Common myeloid progenitor, CD34-positive (primary cell): Measurements from ENCODE around the gene PTCH1. TPM values are rescaled to one million over a fixed set of nuclear protein-coding genes. Genes with fewer than 3 reads are reported as not detected.

Experiments used
- CTCF ChIA-PET: fragments of 350-600 bp; sonication (Branson Sonifier 250); formaldehyde crosslinking; loops from one replicate; lab custom pipeline; 2021; ENCODE audit warnings: antibody characterized with exemption; lab: Charles Lee
- POLR2A ChIA-PET: fragments of 350-600 bp; sonication (Branson Sonifier 250); formaldehyde crosslinking; loops from one replicate; lab custom pipeline; 2021; ENCODE audit warnings: antibody characterized with exemption; lab: Charles Lee
- DNase-seq, 3 donors: peaks; one replicate each; pipeline versions ENCODE4 v3.0.0 to v3.0.0-alpha.2; 2013
- H3K27ac ChIP-seq, 2 experiments: 1 replicate in 1 of 2; 2 replicates in 1 of 2; pipeline ENCODE4 v1.7.0; 2013; ENCODE audit warnings: inconsistent platforms in 2 of 2, low read length in 2 of 2, mild to moderate bottlenecking in 2 of 2, low read depth in 1 of 2, moderate library complexity in 1 of 2; ENCODE audit not compliant: severe bottlenecking in 2 of 2, insufficient read depth in 1 of 2, poor library complexity in 1 of 2
- H3K27me3 ChIP-seq, 5 experiments: replicated peaks in 2 of 5; 1 replicate in 3 of 5; 2 replicates in 2 of 5; pipeline versions ENCODE4 v1.6.1 to v1.7.0; 2013; ENCODE audit warnings: low read length in 4 of 5, mild to moderate bottlenecking in 2 of 5, moderate library complexity in 2 of 5, inconsistent platforms in 1 of 5; ENCODE audit not compliant: insufficient read depth in 5 of 5, control insufficient read depth in 4 of 5
- H3K36me3 ChIP-seq, 4 experiments: 1 replicate in 2 of 4; 2 replicates in 2 of 4; pipeline versions ENCODE4 v1.6.1 to v1.7.0; 2013; ENCODE audit warnings: low read length in 3 of 4, control low read depth in 1 of 4, mild to moderate bottlenecking in 1 of 4; ENCODE audit not compliant: control insufficient read depth in 4 of 4, insufficient read depth in 4 of 4
- H3K4me1 ChIP-seq, 4 experiments: 1 replicate in 3 of 4; 2 replicates in 1 of 4; pipeline versions ENCODE4 v1.6.1 to v1.7.1; 2013; ENCODE audit warnings: low read length in 3 of 4, mild to moderate bottlenecking in 3 of 4, control low read depth in 1 of 4, inconsistent platforms in 1 of 4, moderate library complexity in 1 of 4; ENCODE audit not compliant: control insufficient read depth in 4 of 4, insufficient read depth in 4 of 4; ENCODE audit errors: control extremely low read depth in 1 of 4
- H3K4me3 ChIP-seq, 7 experiments: 1 replicate in 4 of 7; 2 replicates in 3 of 7; pipeline versions ENCODE4 v1.5.1 to v1.7.0; 2013; ENCODE audit warnings: mild to moderate bottlenecking in 7 of 7, low read length in 6 of 7, moderate library complexity in 6 of 7, inconsistent platforms in 2 of 7, low read depth in 2 of 7, control low read depth in 1 of 7; ENCODE audit not compliant: insufficient read depth in 4 of 7, control insufficient read depth in 1 of 7; ENCODE audit errors: extremely low read depth in 1 of 7
- H3K9me3 ChIP-seq, 5 experiments: 1 replicate in 4 of 5; 2 replicates in 1 of 5; pipeline versions ENCODE4 v1.6.1 to v1.7.1; 2013; ENCODE audit warnings: low read length in 4 of 5, mild to moderate bottlenecking in 2 of 5, inconsistent platforms in 1 of 5, low read depth in 1 of 5, moderate library complexity in 1 of 5; ENCODE audit not compliant: control insufficient read depth in 4 of 5, insufficient read depth in 2 of 5; ENCODE audit errors: control extremely low read depth in 1 of 5
- WGBS: methylation state at CpG from one replicate; pipeline ENCODE4 v1.1.5; 2013; ENCODE audit not compliant: insufficient coverage; 5-methylcytosine and 5-hydroxymethylcytosine counted together
- polyA plus RNA-seq: library from polyadenylated mRNA; unstranded; fragments of 120-200 nt; gene quantifications from one replicate; pipeline ENCODE4 v1.2.1, GENCODE V29; 2013

The PTCH1 gene
- polyA plus RNA-seq: 0.17 TPM

DNA sequence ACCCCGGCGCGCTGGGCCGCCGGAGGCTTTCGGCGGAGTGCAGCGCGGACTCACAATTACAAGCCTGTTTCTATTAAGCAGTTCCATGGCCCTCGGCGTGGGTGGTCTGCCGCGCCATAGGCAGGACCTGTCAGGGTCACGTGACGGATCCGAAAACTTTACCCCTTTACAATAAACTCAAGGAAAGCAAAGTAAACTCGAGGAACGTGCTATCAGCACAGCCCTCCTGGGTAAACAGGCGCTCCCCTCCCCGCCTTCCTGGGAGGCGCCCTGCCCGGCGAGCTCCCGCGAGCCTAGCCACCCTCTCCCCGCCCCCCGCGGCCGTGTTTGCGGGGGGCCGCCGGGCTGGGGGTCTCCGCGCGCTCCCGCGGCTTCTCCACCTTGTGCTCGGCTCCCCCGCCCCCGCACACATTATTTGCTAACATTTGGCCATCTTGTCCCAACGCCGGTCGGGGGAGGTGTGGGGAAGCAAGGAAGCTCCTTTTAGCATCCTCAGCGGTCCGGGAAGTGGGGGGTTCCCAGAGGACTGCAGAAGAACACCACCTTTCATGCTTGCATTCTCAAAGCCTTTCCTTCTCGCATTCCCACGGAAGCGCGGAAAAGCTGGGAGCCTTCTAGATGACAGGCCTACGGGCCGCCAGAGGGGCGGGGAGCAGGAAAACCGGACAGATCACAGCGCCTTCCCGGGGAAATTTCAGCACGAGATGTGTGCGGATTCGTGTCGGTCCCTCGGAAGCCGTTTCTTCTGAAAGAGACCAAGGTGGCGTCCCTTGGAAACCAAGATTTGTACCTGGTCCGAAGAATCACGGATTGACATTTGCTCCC, at the start of gene PTCH1:
PTCH1 (minus strand) TSS at position 238 of the 825 bp plus-strand sequence.
- POLR2A ChIA-PET: no interaction called here
- no peak within 1 kb of the TSS for H3K27ac ChIP-seq
- 6% methylated on average over 40 of the region's 64 CpGs for WGBS
- H3K4me3 ChIP-seq: peak within 1 kb of the TSS in 5 of 7 experiments; percentile 32 to 64 (median 47)
- peaks cover 4 to 23% (median 17%) of the 10 kb centered on the region in 5 experiments for H3K9me3 ChIP-seq
- H3K27me3 ChIP-seq: peaks cover 27 to 93% (median 51%) of the 10 kb centered on the region in 5 experiments
- CTCF ChIA-PET: no interaction called here
- H3K36me3 ChIP-seq: no peaks in the 10 kb centered on the region
- DNase-seq: peak in 2 of 3 donors; percentile 53 to 64
- H3K4me1 ChIP-seq: peaks cover 0 to 21% (median 13%) of the 10 kb centered on the region in 4 experiments

- Histone ChIP-seq H3K27ac (no peak overlapping the region), H3K27me3 (peaks cover 0 to 90% (median 20%) of the 10 kb centered on the region in 5 experiments), H3K9me3 (peaks cover 0 to 2% (median 0%) of the 10 kb centered on the region in 5 experiments), H3K4me1 (peaks cover 0 to 3% (median 2%) of the 10 kb centered on the region in 4 experiments), H3K4me3 (no peak overlapping the region), H3K36me3 (no peaks in the 10 kb centered on the region)
- WGBS: 96% methylated on average over 4 of the region's 5 CpGs
- ChIA-PET POLR2A (no interaction called here), CTCF (no interaction called here)
- DNase-seq: no peak
Observed at GRCh38 chr9:95565982-95566381, 49.2 kb upstream of the PTCH1 start.

- ChIA-PET POLR2A (no interaction called here), CTCF (interaction anchor here (0.9 kb wide), 1 partner anchor 11 kb away, joined by 3 read pairs; no protein-coding TSS in a partner anchor)
- Histone ChIP-seq H3K4me1 (no peaks in the 10 kb centered on the region), H3K27me3 (peaks cover 0 to 80% (median 5%) of the 10 kb centered on the region in 5 experiments), H3K36me3 (no peaks in the 10 kb centered on the region), H3K27ac (no peak overlapping the region), H3K4me3 (no peak overlapping the region), H3K9me3 (peaks cover 0 to 1% (median 0%) of the 10 kb centered on the region in 5 experiments)
- DNase-seq: peak in 2 of 3 donors; percentile 2 to 4
- 24% methylated on average over 11 of the region's 12 CpGs for WGBS
Observed at GRCh38 chr9:95561913-95562312, 45.1 kb upstream of the PTCH1 start.

GRCh38 chr9:95557142-95557541, 40.4 kb upstream of the PTCH1 start:
- Histone ChIP-seq H3K27ac (no peak overlapping the region), H3K9me3 (peaks cover 0 to 15% (median 8%) of the 10 kb centered on the region in 5 experiments), H3K4me1 (no peaks in the 10 kb centered on the region), H3K4me3 (no peak overlapping the region), H3K27me3 (peaks cover 3 to 84% (median 13%) of the 10 kb centered on the region in 5 experiments), H3K36me3 (no peaks in the 10 kb centered on the region)
- DNase-seq: peak in 1 of 3 donors; percentile 5
- ChIA-PET POLR2A (no interaction called here), CTCF (no interaction called here)
- 80% methylated on average over 8 of the region's 11 CpGs for WGBS

GRCh38 chr9:95556521-95556920, 39.8 kb upstream of the PTCH1 start:
- no peak overlapping the region for H3K4me3 ChIP-seq
- no peaks in the 10 kb centered on the region for H3K36me3 ChIP-seq
- DNase-seq: no peak
- no peaks in the 10 kb centered on the region for H3K4me1 ChIP-seq
- 77% methylated on average over 7 of the region's 10 CpGs for WGBS
- peaks cover 3 to 82% (median 14%) of the 10 kb centered on the region in 5 experiments for H3K27me3 ChIP-seq
- CTCF ChIA-PET: no interaction called here
- no peak overlapping the region for H3K27ac ChIP-seq
- H3K9me3 ChIP-seq: peaks cover 0 to 15% (median 8%) of the 10 kb centered on the region in 5 experiments
- POLR2A ChIA-PET: interaction anchor here (0.6 kb wide), 1 partner anchor 72 kb away, joined by 4 read pairs; no protein-coding TSS in a partner anchor

- Histone ChIP-seq H3K4me3 (peak overlapping the region in 1 of 7 experiments; percentile 27), H3K27ac (no peak overlapping the region), H3K9me3 (peaks cover 0 to 15% (median 8%) of the 10 kb centered on the region in 5 experiments), H3K27me3 (peaks cover 3 to 77% (median 21%) of the 10 kb centered on the region in 5 experiments), H3K4me1 (no peaks in the 10 kb centered on the region), H3K36me3 (no peaks in the 10 kb centered on the region)
- POLR2A ChIA-PET: no interaction called here
- WGBS: 22% methylated on average over 32 of the region's 43 CpGs
- peak; percentile 11 to 36 (median 35) for DNase-seq
- CTCF ChIA-PET: no interaction called here
Observed at GRCh38 chr9:95552814-95553546, 36.2 kb upstream of the PTCH1 start.
